Embryonic facial prominence (tissue), 1 donor: ENCODE data around the gene RBMS1.
"Not testable (repeated sequence)": the region's sequence is repeated elsewhere in the genome, so short reads cannot be mapped to it uniquely, and the experiment has no call there.

Source experiments
- DNase-seq: peaks from one replicate; pipeline ENCODE4 v3.0.0-alpha.2; 2016; ENCODE audit errors: extremely low spot score

RBMS1 gene

DNA sequence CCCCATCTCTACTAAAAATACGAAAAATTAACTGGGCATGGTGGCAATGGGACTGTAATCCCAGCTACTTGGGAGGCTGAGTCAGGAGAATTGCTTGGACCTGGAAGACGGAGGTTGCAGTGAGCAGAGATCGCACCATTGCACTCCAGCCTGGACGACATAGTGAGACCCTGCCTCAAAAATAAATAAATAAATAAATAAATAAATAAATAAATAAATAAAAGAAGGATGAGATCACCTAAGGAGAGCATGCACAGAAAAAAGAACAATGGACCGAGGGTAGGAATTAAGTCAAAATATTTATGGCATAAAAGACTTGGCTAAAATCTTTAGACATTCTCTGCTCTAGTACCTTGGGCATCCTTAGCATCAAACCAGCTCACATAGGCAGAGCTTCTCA, 8.9 kb upstream of the RBMS1 start:
- no peak for DNase-seq

DNA sequence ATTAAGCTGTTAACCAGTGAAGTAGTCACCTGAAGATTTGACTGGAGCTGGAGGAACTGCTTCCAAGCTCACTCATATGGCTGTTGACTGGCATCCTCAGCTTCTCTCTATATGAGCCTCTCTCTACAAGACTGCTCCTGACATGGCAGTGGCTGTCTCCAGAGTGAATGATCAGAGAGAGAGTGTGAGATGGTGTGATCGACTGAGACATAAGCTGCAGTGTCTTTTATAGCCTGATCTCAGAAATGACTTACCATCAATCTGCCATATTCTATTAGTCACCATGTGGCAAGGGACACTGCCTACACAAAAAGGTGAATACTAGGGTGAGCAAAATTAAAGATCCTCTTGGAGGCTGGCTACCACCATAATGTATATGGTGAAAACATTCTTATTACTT, 7.8 kb upstream of the RBMS1 start:
- no peak for DNase-seq

DNA sequence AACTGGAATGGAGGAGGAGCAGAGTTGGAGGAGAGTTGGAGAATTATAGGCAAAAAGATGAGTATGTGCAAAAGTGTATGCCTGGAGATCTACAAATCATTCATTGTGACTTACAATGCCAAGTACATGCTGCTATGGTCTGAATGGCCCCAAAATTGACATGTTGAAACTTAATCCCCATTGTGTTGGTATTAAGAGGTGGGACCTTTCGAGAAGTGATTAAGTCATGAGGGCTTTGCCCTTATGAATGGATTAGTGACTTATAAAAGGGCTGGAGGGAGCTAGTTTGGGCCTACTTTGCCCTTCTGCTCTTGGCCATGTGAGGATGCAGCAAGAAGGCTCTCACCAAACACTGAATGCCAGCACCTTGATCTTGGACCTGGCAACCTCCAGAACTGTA, 6.3 kb upstream of the RBMS1 start:
- no peak for DNase-seq

DNA sequence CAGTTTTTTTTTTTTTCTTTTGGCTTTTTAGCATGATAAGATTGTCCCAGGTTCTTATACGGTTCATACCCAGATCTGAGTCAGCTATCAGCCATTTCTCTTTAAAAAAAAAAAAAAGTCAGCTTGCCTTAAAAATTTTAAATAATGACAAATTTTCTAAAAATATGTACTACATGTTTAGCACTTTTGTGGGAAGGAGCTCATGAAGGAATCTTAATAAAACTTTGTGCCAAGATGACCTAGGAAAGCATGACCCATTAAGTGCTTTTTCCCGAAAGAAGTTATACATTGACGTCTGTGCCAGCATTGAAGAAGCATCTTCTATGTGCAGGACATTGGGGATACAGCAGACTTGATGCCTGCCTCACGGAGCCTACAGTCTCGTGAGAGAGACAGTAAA, 4.5 kb upstream of the RBMS1 start:
- DNase-seq = no peak

DNA sequence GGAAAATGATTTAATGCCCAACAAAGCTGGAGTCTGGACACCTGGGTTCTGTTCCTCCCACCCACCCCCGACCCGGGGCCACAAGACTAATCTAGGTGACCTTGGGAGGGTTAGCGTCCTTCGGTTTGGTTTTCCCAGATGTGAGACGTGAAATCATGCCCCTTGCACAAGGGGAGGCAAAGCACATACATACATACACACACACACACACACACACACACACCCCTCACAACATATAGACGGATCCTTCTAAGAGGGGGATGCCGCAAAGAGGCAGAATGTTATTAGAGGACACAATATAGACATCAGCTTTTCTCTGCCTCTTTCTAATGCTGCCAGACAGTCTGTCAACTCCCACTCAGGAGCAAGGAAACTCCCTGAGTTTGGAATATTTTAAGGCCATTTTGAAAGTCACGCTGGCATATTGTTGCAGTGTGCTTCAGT, 616 bp upstream of the RBMS1 start:
- no peak for DNase-seq

DNA sequence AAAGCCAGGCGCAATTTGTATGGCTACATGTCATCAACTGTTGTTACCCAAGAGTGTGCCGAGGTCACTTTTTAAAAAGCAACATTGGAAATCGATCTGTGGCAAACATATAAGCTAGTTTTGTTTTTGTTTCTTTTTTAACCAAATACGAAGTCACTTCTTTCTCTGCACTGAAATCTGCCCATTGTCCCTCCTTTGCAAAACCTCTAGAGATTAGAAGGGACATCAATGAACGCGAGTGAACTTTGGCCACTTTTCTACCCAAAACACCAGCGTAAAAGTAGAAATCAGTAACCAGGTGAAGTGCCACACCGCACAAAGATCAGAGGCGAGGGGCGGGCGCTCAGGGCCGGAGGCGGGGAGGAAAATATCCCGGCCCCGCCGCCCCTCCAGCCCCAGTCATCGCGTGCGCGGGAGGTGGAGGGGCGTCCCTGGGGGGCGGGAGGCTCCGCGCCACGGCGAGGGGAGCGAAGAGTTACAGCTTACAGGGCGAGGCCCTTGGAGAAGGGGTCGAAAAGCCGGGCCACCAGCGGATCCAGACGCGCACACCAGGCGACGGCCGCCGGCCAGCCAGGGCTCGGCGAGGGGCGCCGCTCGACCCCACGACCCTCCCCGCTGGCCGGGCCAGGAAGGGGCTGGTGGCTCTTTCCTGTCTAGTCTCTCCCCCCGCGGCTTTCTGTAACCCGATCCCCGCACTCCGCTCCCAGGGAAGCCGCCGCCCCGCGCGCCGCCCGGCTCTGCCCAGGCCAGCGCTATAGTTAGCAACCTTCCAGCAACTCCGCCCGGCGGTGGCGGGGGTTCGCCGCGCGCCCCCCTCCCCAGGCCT, 993 bp downstream of the RBMS1 start:
- no peak for DNase-seq

DNA sequence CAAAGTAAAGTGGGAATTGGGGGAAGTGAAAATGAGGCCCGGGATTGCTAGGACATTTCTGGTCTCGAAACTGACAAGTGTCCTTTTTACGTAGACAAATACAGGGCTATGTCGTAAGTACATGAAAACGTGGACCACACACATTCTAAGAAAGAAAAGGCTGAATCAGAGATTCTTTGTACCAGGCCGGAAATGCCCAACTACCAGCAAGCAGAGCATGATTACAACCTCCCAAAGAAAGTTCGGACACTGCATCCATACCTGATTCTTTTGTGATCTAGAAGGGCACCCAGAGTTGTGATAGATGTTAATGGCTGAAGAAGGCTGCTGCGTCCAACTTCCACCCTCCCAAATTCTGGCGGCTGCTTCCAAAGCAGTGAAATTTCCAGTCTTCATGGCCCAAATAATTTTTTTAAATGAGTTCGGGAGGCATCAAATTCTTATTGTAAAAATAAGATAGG, 1.7 kb downstream of the RBMS1 start:
- no peak for DNase-seq

DNA sequence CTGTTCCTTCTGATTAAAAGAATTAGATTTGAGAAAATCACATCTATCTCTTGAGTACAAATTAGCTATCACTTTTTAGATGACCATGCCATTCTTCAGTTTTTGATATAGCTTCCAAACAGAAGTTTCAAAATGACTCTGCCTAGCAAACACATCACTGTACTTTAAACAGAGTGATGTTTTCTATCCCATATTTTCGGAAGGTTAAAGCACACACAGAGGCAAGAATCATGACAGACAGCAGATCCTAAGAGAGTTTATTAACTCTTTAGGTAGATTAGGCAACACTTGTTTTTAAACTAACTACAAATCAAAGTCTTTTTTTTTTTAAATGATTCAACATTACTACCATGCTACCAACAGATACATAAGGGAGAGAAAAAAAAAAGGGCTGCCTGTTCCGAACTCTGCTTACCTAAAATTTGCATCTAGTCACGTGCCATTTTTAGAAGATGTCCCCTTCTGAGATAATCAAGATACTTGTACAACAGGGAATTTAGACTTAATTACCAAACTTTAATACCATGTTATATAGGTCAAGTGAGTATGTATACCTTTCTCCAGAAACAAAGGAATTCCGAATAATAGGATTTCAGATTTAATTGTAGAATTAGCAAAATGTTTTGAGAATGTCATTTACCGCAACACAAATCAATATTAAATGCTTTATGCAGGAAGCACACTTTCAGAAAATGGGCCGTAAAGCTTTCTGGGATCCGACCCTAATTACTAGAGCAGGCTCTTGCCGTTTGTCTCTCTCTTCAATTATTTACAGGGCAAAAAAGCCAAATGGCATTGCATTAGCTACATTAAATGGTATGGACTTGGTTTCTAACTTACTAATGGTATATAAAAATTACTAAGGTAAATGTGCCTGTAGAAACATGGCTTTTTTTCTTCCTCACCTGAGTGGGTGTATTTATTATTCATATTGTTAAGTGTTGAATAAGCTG, 2.6 kb downstream of the RBMS1 start:
- no peak for DNase-seq

DNA sequence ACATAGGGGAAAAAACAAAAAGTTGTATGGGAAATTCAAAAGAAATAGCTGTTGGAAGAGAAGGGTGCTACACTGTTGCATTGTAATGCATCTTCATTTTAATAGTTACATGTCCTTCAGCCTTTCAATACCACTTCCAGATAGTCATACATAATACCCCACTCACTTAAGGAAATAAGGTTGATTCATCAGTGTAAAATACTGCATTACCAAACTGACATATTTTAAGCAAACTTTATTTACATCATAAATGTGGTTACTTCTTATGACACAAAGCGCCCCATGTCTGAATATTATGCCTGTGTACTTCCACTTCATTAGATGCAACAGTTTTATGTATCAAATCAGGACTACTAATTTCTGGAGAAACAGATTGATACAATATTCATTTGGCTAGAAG, 4.5 kb downstream of the RBMS1 start:
- no peak for DNase-seq

DNA sequence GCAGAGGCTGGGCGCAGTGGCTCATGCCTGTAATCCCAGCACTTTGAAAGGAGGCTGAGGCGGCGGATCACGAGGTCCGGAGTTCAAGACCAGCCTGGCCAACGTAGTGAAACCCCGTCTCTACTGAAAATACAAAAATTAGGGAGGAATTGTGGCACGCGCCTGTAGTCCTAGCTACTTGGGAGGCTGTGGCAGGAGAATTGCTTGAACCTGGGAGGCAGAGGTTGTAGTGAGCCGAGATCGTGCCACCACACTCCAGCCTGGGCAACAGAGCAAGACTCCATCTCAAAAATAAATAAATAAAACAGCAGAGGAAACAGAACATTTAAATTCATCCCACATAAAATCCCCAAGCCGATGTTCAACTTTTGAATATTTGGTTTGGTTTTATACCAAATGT, 5.3 kb downstream of the RBMS1 start:
- not testable (repeated sequence) for DNase-seq

DNA sequence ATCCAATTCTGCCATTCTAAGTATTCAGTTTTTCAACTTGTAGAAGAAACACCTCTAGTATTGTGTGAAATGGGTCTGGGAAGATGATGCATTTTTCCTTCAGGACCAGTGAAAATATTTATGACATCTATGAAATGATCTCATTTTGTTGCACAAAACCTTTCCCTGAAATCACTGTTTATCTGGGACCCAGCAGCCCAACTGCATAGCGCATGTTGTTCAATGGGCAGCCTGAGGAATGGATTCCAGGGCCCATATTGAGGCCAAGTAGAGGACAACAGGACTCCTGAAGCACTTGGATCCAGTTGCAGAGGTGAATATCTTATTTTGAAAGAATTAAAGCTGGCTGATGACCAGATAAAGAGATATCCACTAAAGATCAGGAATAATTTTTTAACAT, 7.3 kb downstream of the RBMS1 start:
- no peak for DNase-seq

DNA sequence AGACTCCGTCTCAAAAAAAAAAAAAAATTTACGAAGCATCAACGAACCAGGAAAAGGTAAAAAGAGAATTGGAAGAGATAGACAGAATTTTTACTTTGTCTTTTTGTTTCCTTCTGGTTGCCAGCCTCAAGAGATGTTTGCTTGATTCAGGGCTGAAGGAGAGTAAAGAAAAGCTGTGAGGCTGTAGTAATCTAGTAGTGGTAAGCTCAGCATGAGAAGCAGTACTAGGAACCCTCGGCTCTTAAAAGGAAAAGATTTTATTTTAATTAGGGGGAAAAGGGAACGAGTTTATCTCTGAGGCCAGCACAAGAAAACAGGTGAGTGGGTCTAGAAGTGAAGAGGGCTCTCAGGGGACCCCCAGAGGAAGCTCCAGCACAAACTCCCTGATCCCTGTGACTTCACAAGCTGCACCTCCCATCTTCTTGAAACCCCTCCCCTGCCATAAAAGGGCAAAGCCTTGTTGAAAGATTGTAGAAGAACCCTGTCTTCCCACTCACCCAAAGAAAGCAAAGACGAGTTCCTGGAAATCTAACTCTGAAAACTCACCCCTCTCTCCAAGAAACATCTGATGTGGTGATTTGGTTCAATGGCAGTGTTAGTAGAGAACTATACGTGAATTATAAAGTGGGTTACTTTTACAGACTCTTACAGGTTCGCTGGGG, 8.6 kb downstream of the RBMS1 start:
- no peak for DNase-seq

DNA sequence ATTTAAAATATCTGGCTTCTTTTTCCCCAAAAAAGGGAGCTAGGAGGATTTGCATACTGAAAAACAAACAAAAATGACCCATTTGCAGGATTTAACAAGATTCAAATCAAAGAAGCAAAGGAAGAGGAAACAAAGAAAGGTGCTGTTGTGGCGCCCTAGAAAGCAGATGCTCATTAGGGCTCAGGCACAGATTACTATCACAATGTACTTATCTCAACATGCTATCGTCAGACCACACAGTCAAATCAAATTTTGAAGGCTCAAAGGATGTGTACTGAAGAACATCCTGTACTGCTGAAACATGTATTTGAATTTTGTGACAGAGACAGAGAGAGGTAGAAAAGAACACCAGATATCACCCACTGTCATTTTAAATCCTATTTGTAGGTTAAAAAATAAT, 10.9 kb downstream of the RBMS1 start:
- DNase-seq = no peak

DNA sequence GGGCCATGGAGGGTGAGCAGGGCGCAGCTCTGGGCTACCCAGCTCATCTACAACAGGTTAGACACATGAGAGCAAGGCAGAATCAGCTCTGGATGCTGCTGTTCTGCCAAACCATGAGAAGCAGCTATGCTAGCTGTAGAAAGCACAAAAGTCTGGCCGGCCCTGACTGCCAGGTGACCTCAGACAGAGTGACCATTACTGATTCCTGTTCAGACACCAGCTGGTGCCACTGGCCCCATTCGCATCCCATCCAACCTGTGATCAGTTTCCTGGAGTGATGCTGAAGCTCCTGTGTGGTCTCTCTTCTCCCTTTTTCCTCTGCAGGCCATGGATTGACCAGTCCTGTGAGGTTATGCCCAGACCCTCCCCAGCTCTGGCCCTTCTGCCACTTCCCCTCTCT, 14.3 kb downstream of the RBMS1 start:
- DNase-seq = no peak

DNA sequence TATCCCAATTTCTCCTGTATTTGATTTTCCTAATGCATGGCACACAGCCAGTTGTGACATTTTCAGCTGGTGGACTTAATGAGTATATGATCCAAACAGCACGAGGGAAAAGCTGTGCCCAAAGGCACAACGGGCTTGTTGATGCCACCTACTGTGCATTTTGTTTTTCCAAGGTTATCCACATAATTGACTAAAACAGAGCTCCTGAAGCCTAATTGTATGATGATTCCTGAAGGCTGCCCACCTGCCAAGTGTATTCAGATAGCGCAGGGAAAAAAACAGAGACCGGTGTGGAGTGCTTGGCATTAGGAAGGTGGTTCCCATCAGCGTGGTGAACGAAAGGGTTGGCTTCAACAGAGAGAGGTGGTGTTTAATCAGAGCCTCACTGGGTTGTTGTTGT, 14.9 kb downstream of the RBMS1 start:
- no peak for DNase-seq

DNA sequence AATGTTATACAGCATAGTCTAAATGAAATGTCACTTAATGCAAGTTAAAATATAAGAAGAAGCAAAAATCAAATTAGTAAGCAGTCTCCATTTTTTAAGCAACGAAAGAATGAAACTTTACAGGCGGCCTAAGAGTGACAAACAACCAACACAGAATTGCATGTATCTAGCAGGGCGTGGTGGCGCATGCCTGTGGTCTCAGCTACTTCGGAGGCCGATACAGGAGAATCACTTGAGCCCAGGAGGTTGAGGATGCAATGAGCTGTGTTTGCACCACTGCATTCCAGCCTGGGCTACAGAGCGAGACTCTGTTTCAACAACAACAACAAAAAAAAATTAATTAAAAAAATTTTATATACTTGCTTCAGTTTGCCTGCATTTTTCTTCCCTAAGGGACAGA, 16.6 kb downstream of the RBMS1 start:
- no peak for DNase-seq

DNA sequence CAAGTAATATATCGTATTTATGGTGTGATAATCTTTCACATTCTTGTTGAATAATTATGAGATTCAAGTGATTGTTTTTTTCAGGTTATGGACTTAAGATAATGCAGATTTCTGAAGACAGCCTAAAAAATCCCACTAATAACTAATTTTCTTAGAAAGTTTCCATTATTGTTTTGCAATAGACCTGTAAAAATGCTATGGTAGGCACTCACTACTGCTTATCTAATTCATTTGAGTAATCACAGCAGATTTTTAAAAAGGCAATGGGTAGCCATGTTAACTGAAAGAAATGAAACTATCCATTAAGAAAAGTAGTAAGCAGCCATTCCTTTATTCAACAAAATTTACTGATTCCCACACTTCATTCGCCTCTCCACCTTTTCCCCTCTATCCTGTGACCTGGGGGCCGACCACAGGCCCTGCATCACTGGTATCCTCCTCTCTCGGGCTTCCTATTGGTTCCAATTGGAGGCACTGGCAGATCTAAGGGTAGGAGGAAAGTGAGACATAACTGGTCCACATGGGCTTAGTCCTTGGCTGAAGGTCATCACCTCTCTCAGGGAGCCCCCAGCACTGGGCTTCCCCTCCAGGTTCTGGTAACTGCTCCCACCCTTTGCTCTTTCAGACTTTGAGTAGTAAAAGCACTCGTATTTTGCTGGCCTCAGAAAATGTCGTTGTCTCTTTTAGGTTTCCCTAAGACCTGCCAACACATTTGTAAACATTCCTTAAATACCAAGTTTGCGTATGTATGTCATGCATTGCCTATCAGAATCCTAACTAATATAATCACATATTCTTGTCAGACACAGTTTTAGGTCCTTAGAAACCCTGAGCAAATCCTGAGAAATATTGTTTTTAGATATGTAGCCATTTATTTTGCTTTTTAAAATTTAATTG, 18.5 kb downstream of the RBMS1 start:
- no peak for DNase-seq

DNA sequence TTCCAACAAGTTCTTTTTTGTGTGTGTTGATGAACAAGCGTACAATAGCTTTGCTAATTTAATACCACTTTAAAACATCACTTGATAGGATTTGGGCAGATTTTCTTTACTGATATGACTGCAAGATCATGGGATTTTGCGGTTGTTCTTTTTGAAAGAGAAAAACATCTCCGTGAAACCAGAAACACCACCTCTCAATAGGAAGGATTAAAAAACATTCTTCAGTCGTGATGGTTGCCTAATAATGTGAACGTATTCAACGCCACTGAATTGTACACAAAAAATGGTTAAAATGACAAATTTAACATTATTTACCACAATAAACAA, 19.3 kb downstream of the RBMS1 start:
- no peak for DNase-seq

DNA sequence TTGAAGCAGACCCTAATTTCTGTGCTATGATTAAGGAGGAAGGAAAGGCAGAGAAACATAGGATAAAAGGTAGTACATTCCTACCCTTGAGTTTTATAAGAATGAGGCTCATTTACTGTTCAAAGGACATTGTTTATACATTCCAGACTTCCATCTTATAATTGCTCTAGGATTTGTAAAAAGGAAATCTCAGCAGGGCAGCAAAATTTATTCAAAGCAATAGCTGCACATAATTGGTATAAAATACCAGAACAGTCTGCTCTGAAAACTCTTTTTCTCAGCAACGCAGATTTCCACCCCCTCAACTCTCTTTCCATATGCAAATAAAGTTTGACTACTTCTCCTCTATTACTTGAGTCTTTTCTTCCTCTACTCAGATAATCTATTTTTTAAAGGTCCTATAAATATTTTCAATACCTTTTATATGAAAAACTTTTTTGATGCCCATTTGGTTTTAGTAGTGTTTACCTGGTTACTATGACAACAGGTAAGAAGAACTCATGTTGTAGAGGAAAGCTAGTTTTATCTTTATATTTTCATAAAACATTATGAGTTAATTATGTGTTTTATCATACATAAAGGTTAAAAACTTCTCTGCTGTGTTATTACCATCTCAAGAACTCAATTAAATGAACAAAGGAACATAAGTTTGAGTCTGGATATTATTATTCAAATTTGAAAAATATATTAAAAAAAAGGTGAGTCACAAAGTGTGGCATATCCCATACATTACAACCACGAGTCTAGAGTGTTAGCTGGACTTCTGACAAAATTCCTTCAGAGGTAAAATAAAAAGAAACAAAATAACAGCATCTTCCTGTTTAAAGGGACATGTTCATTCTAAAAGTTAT, 19.9 kb downstream of the RBMS1 start:
- no peak for DNase-seq

DNA sequence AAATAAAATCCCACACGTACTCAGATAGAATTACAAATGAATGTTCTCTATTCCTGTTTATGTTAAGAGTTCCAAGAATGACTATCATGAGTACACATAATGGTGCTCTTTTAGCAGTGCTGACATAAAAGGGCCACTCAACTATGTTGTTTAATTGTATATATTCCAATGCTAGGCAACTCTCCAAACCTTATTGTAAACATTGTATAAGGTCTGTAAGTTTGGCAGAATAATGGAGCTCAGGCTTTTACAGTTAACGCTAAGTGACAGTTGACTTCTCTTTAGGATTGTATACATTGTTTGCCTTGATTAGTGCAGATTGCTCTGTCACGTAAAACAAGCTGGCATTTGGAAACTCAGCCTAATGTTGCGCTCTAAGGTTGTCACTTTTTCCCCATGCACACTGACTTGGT, 20.8 kb downstream of the RBMS1 start:
- DNase-seq = peak; percentile 86
